Inflammatory macrophage treated with lipopolysaccharide for 4 hours (primary cell): ENCODE results near the gene FGF6.
"Not testable (repeated sequence)": the region's sequence is repeated elsewhere in the genome, so short reads cannot be mapped to it uniquely, and the experiment has no call there.

Experiments
- DNase-seq: peaks from one replicate; pipeline ENCODE4 v3.0.0-alpha.2; 2020

The FGF6 gene, protein sequence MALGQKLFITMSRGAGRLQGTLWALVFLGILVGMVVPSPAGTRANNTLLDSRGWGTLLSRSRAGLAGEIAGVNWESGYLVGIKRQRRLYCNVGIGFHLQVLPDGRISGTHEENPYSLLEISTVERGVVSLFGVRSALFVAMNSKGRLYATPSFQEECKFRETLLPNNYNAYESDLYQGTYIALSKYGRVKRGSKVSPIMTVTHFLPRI

DNA sequence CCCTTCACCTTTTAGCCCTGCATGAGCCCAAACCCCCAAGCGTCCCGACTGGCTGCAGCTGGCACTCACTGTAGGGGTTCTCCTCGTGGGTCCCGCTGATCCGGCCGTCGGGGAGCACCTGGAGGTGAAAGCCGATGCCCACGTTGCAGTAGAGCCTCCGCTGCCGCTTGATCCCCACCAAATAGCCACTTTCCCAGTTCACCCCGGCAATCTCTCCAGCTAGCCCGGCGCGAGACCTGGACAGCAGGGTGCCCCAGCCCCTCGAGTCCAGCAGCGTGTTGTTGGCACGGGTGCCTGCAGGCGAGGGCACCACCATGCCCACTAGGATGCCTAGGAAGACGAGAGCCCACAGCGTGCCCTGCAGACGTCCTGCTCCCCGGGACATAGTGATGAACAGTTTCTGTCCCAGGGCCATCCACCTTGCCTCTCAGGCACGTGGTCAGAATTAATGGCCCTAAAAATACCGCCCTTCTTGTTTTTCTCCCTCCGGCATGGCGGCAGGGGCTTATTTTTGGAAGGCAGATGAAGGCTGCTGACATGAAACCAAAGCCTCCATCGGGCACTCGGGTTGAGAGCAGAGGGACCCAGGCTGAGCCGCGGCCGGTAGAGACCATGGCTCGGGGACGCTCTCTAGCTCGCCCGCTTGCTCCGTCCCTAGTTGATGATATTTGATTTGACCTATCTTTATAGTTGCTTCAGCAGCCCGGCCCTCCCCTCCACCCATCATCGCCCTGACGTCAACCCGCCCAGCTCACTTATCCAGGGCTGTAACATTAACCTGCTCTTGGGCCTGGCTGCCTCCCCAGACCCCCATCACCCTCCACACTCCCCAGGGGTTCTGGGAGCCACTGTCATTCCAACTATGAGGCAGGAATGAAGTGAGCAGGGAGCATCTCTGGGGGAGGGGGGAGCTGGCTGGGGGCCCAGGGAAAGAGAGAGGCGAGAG is at the start of gene FGF6:
Gene FGF6 (minus strand): TSS at position 660 of the 946 bp plus-strand sequence. CDS start 245 bp downstream, at position 415.
- no peak for DNase-seq

DNA sequence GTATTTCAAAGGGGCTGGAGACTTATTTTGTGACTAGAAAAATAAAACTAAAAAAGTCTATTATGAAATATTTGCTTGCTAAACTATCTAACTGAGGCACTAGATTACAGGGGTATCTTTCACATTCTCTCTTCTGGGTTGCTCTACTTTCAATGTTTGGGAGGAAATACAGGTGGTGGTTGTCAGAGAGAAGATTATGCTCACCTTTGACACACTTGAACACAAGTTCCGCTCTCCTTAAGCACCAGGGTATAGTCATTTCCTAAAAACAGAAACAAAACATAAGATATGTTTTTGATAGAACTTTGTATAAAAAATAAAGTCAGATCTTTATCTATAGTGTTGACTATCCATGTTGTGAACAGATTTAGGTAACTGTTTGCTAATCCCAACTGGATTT is 45.4 kb upstream of the FGF6 start:
- DNase-seq = no peak

DNA sequence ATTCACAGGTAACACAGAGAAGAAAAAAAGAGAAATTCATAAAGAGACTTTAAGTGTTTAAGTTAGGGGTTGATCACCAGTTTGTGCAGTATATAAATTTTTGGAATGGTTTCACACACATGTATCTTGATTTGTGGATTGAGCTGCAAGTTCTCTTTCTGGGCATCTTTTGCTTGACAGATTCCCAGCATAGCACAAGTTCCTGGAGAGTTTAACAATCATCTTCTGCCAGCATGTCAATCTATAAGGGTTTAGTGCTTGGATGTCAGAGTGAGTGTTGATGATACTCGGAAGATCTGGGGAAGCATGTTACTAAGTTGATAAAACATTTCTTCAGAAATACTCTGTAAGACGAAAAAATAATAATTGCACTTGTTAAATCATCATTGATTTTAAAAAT is 43.9 kb upstream of the FGF6 start:
- DNase-seq = no peak

DNA sequence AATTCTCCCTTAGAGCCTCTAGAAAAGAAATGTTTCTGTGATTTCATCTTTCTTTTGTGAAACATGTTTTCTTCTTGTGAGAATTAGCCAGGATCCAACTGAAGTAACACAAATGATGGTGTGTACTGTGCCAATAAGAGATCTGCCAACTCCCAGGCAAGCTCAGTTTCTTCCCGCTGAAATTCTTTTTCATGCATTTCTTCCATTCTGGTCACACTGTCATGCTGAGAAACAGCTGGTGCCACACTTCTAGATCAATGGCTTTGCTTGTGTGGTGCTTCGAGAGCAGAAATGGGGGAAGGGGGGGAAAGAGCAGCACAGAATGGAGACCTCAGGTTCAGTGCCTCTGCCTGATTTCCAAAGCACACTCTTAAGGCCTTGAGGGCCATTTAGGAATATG is 41.4 kb upstream of the FGF6 start:
- DNase-seq = no peak

DNA sequence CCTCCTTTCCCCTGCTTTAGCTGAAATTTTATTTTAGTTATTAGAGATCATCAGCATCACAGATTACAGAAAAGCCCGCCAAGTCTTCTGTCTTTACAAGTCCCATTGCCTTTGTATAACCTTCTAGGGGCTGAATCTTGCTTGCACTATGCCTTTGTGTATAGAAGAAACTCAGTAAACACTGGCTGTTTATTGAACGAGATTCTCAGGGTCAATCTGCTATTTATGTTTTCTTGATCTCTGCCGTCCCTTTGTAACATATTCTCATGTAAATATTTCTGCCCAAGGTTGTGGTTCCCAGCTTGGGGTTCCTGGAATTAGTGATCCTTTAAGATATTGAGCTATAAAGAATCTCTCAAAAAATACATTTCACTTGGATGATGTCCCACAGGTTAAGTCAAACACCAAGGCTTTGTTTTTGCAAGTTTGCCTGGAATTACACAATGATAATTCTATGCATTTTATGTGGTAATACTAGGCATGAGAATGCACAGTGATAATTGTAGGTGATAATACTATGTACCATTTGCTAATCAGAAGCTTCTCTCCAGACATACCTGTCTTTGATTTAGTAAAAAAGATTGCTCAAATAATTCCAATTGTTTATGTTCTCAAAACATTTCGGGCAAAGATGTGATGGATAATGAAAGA is 40.6 kb upstream of the FGF6 start:
- DNase-seq = no peak

DNA sequence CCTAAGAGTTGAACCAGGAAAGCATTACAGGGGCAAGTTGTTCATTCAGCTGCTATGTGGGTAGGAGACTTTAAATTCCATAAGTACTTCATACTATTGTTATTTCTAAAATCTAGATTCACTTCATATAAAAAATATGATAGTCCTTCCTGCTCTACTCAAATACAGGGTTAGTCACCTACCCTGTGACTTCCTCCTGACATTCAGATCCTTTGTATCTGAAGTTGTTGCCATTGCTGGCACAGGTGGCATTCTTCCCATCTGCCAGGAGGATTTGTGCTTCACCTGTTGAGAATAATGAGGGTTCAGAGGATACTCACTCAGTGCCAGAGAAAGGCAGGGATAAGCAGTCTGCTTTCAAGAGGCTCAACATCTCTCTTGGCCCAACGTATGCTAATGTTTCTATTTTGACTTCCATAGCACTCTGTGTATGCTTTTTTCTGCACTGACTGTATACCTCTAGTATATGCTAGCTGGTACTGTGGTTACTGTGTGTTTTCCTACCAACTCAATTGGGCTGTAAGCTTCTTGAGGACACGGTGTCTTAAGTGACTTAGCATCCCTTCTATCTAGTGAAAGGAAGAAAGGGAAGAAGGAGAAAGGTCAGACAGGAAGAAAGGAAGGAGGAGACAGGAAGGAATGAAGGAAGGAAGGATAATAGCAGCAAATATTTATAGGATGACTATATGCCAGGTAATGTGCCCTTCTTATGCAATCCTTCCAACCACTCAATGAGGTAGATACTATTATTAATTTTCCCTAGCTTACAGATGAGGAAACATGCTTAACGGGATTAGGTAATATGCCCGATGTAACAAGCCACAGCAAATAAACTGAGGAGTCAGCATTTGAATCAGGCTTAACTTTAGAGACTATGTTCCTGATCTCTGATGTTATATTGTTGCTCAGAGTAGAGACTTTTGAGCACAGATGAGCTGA is 38.5 kb upstream of the FGF6 start:
- peak; percentile 19 for DNase-seq

DNA sequence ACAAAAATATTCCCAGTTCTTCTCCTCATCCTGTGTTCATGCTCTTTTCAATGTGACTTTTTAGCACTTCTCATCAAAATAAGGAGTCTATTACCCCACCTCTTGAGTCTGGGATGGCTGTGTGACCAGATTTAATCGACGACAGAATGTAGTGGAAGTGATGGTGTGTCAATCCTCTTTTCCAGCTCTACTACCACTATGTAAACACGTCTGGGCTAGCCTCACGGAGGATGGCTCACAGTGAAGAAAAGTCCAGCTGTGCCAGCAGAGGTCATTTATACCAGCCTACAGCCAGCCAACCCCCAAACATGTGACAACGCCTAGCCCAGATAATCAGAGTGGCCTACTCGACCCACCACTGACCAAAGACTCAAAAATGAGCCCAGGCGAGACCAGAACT is 37.3 kb upstream of the FGF6 start:
- no peak for DNase-seq

DNA sequence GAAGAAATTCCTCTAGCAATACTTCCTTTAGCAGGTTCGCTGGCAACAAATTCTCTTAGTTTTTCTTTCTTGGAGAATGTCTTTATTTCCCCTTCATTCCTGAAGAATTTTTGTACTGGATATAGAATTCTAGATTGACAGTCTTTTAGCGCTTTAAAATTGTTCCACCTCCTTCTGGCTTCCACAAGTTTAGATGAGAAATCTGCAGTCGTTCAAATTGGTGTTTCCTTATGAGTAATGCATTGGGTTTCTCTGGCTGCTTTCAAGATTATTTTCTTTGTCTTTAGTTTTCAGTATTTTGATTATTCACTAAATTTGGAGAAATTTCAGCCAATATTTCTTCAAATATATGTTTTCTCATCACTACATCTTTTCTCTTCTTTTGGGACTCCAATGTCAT is 33.3 kb upstream of the FGF6 start:
- no peak for DNase-seq

DNA sequence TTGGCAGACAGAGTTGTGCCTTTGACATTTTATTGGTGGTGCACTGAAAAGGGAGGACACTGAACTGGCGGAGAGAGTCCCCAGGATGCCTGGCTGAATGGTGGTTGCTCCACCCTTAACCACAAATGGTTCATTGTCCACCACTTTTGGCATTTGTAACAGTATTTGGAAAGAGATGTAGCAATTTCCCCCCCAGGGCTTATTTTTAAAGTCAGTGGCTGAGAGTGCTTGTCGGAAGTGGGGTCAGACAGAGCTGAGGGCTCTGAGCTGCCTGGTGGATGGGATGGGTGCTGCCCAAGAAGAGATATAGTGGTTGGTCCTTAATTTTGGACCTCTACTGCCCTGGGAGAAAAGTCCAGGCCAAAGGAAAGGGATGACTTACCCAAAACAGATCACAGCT is 31.5 kb upstream of the FGF6 start:
- DNase-seq = peak; percentile 67

DNA sequence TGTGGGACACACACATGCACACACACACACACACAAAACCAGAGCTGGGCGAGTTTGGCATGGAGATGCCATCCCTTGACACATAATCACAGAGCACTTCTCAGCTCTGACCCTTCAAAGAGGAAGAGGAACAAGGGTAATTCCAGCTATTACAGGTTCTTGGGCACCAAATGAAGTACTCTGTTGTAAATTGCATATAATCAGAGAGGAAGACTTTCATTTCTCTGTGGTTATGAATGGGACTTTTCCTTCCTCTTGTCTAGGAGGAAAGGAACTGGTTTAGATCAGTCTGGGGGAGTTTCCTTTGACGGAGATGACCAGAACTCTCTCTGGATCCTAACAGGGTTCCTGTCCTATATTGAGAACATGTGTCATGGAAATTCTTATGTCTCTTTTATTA is 26.4 kb upstream of the FGF6 start:
- peak; percentile 93 for DNase-seq

DNA sequence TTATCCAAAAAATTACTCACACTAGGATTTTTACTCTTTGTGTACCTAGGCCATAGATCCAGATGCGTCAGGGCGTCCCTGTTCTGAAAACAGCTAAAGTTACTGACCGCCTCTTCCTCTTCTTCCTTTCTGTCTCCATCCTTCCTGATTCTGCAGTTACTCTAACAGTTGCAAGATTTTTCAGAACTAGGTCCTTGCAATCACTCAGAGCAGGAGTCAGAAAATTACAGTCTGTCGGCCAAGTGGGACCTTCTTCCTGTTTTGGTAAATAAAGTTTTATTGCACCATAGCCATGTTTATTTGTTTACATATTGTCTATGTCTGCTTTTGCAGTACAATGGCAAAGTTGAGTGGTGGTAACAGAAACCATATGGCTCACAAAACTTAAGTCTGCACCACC is 25.6 kb upstream of the FGF6 start:
- peak; percentile 70 for DNase-seq

DNA sequence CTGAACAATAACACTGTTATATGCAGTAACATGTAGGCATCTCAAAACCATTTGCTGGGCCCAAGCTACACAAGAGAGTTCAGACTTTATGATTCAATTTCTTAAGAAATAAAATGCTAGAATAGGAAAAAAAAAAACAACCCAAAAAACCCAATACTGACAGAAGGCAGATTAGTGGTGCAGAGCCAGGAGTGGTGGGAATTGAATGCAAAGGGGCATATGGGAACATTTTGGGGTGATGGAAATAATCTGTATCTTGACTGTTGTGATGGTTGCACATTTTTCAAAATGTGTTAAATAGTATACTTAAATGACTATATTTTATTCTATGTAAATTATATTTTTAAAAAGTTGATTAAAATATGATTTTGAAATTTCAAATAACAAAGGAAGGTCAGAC is 23.4 kb upstream of the FGF6 start:
- DNase-seq = no peak

DNA sequence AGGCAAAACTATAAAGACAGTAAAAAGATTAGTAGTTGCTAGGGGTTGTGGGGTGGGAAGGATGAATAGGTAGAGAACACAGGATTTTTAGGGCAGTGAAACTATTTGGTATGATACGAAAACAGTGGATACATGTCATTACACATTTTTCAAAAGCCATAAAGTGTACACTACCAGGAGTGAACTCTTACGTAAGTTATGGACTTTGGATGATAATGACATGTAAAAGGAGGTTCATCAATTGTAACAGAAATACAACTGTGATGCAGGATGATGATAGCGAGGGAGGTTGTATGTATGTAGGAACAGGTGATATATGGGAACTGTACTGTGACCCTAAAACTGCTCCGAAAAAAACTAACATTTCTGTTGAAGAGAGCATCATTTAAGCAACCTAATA is 15.1 kb upstream of the FGF6 start:
- no peak for DNase-seq

DNA sequence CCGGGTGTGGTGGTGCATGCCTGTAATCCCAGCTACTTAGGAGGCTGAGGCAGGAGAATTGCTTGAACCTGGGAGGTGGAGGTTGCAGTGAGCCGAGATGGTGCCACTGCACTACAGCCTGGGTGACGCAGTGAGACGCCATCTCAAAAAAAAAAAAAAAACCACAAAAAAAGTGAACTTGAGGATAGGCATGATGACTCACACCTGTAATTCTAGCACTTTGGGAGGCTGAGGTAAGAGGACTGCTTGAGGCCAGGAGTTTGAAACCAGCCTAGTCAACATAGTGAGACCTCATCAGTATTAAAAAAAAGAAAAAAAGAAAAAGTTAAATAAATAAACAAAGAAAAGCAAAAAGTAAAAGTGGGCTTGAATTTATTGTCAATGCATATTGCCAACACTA is 10.2 kb upstream of the FGF6 start:
- not testable (repeated sequence) for DNase-seq

DNA sequence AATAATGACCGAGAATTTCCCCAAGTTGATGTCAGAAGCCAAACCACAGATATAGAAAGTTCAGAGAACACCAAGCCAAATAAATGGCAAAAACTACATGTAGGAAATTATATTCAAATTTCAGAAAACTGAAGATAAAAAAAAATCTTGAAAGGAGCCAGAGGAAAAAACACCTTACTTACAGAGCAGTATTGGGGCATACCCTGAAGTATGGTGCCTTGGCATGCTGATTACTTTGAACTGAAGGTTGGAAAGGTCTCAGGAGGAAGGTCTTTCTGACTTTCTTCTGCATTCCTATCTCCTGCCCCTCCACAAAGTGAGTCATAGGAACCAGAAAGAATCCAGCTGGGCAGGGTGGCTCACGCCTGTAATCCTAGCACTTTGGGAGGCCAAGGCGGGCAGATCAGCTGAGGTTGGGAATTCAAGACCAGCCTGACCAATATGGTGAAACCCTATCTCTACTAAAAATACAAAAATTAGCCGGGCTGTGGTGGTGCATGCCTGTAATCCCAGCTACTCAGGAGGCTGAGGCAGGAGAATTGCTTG is 8.8 kb upstream of the FGF6 start:
- no peak for DNase-seq

DNA sequence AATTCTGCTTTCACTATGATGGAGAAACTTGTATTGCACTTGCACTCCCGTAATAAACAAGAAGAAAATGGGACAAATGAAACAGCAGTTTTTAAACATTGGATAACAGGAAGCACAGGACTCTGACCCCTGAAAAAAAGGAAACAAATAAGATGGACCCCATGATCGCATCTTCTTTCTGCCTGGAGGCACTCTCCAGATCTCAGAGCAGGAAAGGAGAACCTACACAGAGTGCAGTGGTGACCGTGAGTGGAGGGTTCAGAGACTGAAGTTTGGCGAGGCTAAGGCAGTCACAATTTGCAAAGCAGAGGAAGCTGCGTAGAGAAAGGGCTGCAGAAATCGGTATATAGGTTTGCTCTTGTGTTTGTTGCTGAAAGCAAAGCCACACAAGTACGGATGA is 6.1 kb upstream of the FGF6 start:
- DNase-seq = peak; percentile 13

DNA sequence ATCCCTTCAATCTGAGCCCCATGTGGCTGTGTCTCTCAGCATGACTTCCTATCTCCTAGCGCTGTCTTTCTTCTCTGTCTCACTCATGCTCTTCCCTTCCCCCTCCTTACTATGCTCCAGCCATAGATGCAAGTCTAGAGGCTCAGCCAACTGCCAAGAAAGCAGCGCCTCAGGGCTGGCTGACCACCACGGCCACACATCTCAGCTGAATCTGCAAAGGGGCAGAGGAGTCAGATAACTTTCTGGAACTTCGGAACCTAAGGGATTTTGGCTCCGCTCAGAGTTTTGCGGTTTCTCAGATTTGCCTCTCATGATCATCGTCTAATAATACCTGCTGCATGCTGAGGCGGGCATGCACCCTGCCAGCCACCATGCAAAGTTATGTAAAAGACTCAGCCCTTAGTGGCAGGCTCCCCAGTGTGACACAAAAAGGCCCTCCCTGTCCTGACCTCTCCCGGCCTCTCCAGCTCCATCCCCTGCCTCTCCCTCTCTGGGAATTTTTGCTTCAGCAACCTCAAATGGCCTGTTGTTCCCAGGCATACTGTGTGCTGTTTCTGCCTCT is 5.0 kb upstream of the FGF6 start:
- DNase-seq = no peak

DNA sequence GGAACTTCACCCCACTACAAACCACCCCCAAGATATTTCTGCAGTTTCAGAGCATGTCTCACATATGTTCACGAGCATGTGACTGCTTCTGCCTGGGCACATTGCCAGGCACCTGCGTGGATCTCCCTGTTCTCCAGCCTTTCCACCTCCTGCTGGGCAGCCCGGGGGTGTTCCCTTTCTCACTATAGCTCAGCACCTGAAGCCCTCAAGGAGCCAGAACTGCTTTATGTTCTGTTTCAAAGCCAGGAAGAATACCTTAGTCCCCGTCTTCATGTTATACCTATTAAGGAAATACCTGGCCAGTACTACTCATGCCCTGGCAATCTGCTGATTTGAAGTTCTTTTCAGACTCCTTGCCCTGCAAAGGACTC is 4.2 kb upstream of the FGF6 start:
- no peak for DNase-seq

DNA sequence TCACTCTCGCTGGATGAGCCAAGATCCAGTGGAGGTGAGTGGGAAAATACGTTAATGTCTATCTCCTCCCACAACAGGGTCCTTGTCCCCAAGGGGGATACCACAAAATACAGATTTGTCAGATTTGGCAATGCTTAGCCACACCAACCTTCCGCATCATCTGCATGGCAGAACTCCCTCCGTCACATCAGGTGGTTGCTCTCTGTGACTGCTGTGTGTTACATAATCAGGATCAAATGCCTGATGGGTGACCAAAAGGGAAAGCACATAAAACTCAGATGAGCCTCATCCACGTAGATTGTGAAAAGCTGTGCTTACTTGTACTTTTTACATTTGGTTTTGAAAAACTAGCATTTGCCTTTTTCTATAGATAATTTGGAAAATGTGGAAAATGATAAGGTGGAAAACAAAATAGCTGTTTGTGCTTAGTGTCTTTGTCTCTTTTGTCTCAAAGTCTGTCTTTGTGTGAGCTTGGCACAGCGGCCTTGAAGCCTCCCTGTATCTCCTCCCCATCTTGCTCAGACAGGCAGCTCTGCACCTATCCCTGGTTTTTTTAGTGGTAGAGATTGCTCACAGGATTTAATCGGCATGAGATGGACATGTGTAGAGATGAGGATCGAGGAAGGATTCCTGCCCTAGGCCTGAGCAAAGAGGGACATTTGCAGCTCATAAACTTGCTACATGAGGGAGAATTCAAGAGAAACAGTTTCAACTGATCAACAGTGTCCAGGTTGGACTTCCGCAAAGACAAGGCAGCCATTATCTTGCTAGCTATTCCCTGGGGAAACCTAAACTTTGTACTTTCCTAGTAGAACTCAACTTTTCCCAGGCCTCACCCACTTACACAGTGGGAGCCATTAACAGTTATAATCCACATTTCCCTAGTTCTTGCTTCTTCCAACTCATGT is 3.6 kb upstream of the FGF6 start:
- peak; percentile 31 for DNase-seq

DNA sequence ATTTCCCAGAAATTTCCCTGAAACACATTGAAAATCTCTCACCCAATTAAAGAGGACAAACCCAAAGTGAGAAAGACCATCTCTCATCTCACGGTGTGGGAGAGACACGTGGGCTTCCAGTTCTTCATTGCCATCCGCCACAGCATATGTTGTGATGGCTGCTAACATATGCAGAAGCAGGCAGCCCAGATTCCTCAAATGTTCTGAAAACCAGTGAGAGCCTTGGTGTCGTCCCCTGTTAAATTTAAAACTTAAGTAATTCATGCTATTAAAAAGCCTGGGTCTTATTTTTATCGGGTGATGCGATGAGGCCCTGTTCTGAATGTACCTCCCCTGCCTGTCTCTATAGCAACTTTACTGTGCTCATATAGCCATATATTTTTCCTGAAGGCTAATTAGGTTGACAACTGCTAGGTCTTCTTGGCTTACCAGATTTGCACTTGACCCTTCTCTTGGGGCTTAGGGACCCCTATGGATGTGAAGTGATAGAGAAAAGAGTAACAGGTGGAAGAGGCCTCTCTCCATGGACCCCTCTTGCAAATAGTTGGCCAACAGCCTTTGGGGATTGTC is 2.8 kb upstream of the FGF6 start:
- no peak for DNase-seq

DNA sequence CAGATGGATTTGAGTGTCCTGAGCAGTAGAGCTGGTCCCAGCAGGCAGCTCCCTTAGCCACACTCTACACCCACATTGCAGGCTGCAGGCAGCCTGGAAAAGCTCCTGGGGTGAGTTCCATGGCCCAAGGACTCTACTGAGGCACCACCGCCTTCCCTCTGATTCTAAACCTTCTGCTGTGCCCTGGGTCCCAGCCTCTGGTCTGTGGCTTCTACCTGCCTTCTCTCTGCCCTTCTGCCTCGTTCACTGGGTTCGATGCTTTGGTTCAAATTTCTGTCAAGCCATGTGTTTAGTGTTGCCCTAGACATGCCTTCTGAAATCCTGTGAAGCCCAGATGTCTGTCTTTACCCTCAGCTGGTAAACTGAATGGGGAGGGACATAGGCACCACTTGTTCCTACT is 1.5 kb upstream of the FGF6 start:
- DNase-seq = no peak
